H1 (cell line): ENCODE results near the gene MYH13. TPM values are rescaled to one million over a fixed set of nuclear protein-coding genes. Genes with fewer than 3 reads are reported as not detected.

Experiments used
- CHD7 ChIP-seq: fragments of 300-600 bp; sonication (generic); IDR thresholded peaks from 2 replicates; pipeline ENCODE4 v1.7.1; 2012; ENCODE audit warnings: low read length, moderate library complexity, mild to moderate bottlenecking, inconsistent platforms; ENCODE audit not compliant: insufficient replicate concordance
- polyA plus RNA-seq, 7 experiments: library from polyadenylated mRNA; depleted of rRNA in 3 of 7; stranded (reverse) in 5 of 7; unstranded in 2 of 7; fragments of >200 nt in 5 of 7; fragments of 200-250 nt in 2 of 7; gene quantifications; 1 replicate in 5 of 7; 2 replicates in 1 of 7; 4 replicates in 1 of 7; pipeline versions ENCODE4 v1.2.1 to v1.2.3, GENCODE V29; 2011 to 2013; ENCODE audit warnings: missing spikeins in 2 of 7, mixed read lengths in 2 of 7
- total RNA-seq: library from RNA; stranded (reverse); fragmentation: NEBNext Ultra II Directional; extraction: Animal tissue kit (Norgen Biotek cat#: 25700); gene quantifications from 2 replicates; pipeline ENCODE4 v1.2.1, GENCODE V29; 2021

The MYH13 gene
- total and polyA plus RNA-seq, 2 of the 8 experiments (the other 6 are each of a cell fraction or from before 2014, with no cell fraction given): not detected

- TF ChIP-seq CHD7: no peak
Measured at GRCh38 chr17:10421211-10421610, 48.4 kb upstream of the MYH13 start (continued).
